HG03095 (cell line): Measurements from ENCODE around the gene RMND1.
A peak's percentile ranks its signal among the peaks of the same experiment; 100 is the strongest.
"Not testable (repeated sequence)": the region's sequence is repeated elsewhere in the genome, so short reads cannot be mapped to it uniquely, and the experiment has no call there.

Experiments used
- ATAC-seq: cut with Tn5 transposase; IDR thresholded peaks from one replicate; pipeline ENCODE4 v1.9.1; 2021; ENCODE audit warnings: moderate library complexity; ENCODE audit not compliant: unreplicated experiment

RMND1 gene

GRCh38 chr6:151451950-151452749 is at the start of gene RMND1:
TSS of gene RMND1 (minus strand) at chr6:151452126. CDS start at chr6:151445811, 6,315 bp downstream.
- ATAC-seq, result peak; percentile 98

GRCh38 chr6:151499551-151499950 is 47.6 kb upstream of the RMND1 start:
- no peak for ATAC-seq

- peak; percentile 66 for ATAC-seq
These were observed 46.4 kb upstream of the RMND1 start for GRCh38 chr6:151498327-151498726.

- ATAC-seq, result peak; percentile 26
These were observed 46.0 kb upstream of the RMND1 start for GRCh38 chr6:151497905-151498304.

- ATAC-seq, result no peak
These were observed 43.5 kb upstream of the RMND1 start for GRCh38 chr6:151495380-151495779.

GRCh38 chr6:151494936-151495320 is 43.0 kb upstream of the RMND1 start:
- no peak for ATAC-seq

- ATAC-seq, result no peak
These were observed 42.5 kb upstream of the RMND1 start for GRCh38 chr6:151494235-151494935.

- ATAC-seq, result no peak
These were observed 41.9 kb upstream of the RMND1 start, which contains the start of gene CCDC170 for GRCh38 chr6:151493804-151494234. TSS of gene CCDC170 (plus strand) at chr6:151494017. CDS start at chr6:151494129, 112 bp downstream.

- ATAC-seq, result no peak
These were observed 41.4 kb upstream of the RMND1 start for GRCh38 chr6:151493161-151493803.

- ATAC-seq, result no peak
These were observed 39.1 kb upstream of the RMND1 start for GRCh38 chr6:151490996-151491395.

GRCh38 chr6:151488226-151488625 is 36.3 kb upstream of the RMND1 start:
- no peak for ATAC-seq

- no peak for ATAC-seq
These were observed 32.1 kb upstream of the RMND1 start for GRCh38 chr6:151483994-151484393.

GRCh38 chr6:151482290-151482689 is 30.4 kb upstream of the RMND1 start:
- peak; percentile 58 for ATAC-seq

GRCh38 chr6:151481786-151482185 is 29.9 kb upstream of the RMND1 start:
- no peak for ATAC-seq

GRCh38 chr6:151478670-151479069 is 26.7 kb upstream of the RMND1 start:
- ATAC-seq, result no peak

- ATAC-seq, result no peak
These were observed 25.8 kb upstream of the RMND1 start for GRCh38 chr6:151477726-151478125.

GRCh38 chr6:151475653-151476523 is 24.0 kb upstream of the RMND1 start:
- peak; percentile 49 for ATAC-seq

- no peak for ATAC-seq
These were observed 12.8 kb upstream of the RMND1 start for GRCh38 chr6:151464702-151465101.

GRCh38 chr6:151461673-151462072 is 9.7 kb upstream of the RMND1 start:
- no peak for ATAC-seq

- ATAC-seq, result not testable (repeated sequence)
These were observed 3.9 kb upstream of the RMND1 start for GRCh38 chr6:151455751-151456398.
